Measurements from ENCODE around the gene MRGPRD.
A peak's percentile ranks its signal among the peaks of the same experiment; 100 is the strongest.

Gene MRGPRD, protein sequence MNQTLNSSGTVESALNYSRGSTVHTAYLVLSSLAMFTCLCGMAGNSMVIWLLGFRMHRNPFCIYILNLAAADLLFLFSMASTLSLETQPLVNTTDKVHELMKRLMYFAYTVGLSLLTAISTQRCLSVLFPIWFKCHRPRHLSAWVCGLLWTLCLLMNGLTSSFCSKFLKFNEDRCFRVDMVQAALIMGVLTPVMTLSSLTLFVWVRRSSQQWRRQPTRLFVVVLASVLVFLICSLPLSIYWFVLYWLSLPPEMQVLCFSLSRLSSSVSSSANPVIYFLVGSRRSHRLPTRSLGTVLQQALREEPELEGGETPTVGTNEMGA

DNA sequence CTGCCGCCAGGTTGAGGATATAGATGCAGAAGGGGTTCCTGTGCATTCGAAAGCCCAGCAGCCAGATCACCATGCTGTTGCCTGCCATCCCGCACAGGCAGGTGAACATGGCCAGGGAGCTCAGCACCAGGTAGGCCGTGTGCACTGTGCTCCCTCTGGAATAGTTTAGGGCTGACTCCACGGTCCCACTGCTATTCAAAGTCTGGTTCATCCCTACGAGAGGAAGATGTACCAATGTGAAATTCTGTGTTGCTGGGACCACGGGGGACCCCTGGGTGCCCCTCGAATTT, at the start of gene MRGPRD:
Gene MRGPRD (minus strand): TSS at position 211 of the 290 bp plus-strand sequence. CDS start 0 bp downstream, at position 211.
- no peak for DNase-seq

DNA sequence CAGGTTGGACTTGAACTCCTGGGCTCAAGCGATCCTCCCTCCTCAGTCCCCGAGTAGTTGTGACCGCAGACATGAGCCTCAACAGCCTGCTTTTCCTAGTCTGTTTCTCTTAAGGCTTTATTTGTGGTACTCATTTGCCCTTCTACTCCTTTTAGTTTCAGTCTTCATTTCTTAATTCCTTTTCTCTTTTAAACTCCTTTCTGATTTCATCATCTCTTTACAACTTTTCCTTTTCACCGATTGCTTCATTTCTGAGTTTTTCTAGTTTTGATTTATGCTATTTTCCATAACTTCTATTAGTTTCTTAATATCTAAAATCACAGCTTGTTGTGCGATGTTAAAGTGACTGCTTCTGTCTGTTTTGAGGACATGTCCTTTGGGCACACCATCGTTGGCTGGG, 49.5 kb upstream of the MRGPRD start:
- no peak for DNase-seq

DNA sequence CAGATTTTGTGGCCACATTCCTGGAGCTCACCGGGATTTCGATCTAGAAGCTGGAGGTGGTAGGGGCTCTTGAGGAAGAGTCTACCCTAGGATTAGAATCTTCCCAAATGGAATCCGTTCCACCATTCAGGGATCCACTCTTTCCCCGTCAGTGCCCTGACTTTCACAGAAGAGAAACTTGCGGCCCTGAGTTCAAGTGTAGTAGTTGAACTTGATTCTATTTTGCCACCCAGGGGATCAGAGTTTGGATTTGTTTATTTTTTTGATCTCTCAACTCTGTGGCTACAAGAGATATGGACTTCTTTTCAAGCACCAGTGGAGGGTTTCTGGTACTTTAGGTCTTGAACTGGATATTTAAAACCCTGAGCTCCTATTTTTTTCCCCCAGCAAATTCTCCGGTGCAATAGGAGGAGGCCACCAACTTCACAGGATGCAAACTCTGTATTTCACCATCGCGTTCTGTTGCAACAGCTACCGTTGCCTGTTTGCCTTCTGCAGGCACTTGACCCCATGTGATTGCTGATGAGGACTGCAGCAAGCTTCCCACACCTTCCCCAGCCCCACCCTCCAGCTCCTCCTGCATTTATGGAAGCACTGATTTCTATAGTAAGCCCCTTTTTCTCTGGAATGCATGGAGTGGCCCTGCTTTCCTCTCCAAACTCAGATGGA, 47.1 kb upstream of the MRGPRD start:
- no peak for DNase-seq

DNA sequence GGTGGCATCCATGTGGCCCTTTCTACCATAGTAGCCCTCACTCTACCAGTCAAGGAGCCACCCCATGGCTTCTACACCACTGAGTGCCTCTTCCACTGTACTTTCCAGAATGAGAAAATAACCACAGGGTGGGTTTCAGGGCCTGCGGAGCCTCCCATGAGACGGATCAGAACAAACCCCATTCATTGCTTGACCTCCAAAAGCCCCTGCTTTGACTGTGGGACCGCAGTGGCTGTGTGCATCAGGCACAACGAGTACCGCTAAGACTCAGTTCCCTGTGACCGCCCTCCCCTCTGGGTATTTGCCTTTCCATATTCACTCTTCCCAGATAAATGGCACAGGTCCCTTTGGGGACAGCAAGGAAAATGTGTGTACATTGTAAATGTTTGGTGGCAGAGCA, 43.7 kb upstream of the MRGPRD start:
- no peak for DNase-seq

DNA sequence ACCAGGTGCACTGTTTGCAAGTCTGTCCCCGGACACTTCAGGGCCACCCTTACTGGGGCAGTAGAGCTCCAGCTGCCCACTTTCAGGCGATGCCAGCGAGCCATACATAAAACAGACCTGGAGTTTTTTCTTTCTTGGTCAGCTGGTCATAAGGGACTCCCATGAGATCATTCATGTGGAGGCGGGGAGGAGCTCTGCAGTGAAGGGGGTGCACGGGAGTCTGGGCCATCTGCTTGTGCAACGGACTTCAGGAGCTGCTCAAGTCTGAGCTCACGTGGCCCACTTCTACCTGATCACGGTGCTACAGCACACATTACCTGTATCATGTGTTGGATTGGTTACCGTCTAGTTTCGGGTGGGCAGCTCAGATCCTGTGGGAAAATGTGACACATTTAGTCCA, 41.5 kb upstream of the MRGPRD start:
- no peak for DNase-seq

DNA sequence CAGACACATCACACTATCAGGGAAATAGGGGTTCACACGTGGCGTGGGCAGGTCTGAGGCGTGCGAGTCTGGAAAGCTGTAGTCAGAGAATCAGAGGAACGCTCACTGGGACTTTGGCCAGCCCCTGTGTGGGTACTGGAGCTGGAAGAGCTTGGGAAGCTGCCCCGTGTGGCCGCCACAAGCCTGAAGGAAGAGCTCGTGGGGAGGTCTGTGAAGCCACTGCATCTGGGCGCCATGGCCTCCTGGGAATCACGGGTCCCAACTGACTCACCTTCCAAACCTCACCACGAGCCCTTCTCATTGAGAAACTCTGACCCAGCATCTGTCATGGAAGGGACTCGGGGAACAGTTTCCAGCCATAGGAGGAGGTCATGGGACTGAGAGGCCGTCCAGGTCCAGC, 38.1 kb upstream of the MRGPRD start:
- DNase-seq = no peak

DNA sequence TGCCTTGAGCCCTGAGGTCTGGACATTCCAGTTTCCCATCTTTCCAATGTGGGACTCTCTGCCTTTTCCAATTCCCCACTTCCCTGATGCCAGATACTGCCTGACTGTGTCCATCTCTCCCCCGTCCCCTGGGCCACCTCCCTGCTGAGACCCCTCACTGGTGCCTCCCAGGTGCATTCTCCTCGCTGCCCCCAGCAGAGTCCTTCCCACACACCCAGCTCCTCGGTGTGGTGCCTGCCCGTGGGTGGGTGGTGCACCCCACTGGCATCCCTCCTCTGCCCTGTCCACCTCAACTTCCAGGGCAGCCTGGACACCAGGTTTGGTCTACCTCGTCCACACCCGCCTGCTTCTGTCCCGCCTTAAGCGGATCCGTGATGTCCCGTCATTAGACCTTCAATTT, 37.2 kb upstream of the MRGPRD start:
- DNase-seq = no peak

DNA sequence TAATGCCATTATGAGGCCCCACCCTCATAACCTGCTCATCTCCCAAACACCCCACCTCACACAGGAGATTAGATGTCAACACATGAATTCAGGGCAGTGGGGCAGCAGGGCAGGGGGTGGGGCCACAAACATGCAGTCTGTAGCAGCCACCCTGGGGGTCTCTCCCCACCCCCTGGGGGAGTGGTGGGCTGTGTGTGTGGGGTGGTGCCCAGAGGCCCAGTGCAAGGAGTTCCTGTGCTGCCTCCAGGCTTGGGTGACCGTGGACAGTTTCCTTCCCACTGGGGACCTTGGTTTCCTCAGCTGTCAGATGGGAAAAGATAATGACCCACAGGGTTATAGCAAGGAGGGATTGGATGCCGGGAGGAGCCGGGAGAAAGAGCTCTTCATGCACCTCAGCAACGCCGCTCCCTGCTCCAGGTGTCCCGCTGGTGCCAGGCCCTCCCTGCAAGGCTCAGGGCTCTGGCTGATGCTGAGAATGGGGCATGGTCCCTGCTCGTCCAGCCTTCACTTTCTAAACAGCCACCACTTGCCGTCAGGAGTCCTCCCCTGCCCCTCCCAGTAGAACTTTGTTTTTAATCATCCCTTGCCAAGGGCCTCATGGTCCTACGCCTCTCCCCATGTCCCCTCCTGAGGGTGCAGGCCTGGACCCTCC, 34.2 kb upstream of the MRGPRD start:
- no peak for DNase-seq

DNA sequence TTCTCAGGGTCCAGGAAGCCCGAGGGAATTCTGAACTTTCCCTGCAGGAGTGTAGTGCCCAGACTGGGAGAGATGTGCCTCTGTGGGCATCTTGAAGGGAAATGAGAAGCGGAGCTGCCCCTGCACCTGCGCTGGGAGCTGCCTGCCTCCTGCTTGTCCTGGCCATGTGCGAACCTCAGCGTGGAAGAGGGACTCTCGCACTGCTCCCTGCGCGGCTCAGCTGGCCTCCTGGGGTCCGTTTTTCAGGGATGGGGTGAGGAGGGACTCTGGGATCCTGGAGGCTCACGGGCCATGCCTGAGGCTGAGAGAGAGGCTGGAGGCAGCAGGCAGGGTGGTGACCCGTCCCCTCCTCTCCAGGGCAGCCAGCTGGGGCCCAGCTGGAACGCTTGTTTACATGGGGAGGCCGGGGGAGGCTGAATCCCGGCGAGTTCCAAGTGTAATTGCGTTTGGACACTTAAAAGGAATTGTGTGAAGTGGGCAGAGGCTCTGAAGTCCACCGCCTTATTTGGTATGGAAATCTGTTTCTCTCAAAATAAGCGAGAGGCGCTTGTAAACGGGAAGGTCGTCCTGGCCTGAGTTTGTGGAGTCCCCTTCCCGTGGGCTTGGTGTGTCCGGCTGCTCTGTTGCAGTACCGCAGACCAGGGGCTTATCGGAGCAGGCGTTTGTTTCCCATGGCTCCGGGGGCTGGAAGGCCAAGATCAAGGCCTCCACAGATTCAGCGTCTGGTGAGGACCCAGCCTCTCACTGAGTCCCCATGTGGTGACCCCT, 33.5 kb upstream of the MRGPRD start:
- no peak for DNase-seq

DNA sequence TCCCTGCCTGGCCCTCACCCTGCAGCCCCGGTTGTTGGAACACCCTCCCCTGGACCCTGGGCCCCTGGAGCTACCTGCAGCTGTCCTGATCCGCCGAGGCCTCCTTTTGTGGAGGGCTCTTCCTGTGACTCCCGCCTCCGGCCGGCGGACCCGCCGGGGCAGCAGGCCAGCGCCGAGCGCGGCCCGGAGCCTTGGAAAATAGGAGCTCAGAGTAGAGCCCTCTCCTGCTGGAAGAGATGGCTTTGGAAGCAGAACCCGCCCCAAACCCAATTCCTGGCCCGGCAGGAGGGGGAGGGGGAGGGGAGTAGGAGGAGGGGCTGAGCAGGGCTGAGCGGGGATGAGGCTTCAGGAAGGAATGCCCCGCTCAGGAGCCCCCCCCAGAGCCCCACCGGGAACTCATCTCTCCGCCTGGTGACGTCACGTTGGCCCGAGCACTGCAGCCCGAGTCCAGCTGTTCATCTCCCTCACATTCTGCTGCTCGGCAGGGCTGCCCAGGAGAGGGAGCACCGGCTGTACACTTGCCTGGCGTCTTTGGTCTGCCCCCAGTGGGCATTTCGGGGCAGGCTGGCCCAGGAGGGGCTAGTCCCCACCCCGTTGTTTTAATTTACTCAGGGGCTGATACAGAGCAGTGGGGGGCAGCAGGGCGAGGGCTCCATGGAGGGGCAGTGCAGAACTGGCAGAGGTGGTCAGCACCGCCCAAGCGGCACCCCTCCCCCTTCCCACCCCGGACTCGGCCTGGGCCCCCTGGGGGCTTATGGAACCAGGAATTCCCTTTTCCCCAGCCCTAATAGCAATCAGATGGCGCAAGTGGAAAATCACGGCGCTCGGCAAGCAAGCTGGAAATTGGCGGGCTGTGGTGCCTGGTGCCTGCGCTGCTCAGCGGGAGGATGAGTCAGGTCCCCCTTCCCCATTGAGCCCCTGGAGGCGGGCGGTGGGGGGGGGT, 32.5 kb upstream of the MRGPRD start, which contains the start of gene MRGPRF:
Gene MRGPRF (minus strand): TSS at position 238 of the 943 bp plus-strand sequence. CDS start 3,345 bp downstream, outside the sequence.
- DNase-seq = peak in 1 of 2 donors; percentile 15

DNA sequence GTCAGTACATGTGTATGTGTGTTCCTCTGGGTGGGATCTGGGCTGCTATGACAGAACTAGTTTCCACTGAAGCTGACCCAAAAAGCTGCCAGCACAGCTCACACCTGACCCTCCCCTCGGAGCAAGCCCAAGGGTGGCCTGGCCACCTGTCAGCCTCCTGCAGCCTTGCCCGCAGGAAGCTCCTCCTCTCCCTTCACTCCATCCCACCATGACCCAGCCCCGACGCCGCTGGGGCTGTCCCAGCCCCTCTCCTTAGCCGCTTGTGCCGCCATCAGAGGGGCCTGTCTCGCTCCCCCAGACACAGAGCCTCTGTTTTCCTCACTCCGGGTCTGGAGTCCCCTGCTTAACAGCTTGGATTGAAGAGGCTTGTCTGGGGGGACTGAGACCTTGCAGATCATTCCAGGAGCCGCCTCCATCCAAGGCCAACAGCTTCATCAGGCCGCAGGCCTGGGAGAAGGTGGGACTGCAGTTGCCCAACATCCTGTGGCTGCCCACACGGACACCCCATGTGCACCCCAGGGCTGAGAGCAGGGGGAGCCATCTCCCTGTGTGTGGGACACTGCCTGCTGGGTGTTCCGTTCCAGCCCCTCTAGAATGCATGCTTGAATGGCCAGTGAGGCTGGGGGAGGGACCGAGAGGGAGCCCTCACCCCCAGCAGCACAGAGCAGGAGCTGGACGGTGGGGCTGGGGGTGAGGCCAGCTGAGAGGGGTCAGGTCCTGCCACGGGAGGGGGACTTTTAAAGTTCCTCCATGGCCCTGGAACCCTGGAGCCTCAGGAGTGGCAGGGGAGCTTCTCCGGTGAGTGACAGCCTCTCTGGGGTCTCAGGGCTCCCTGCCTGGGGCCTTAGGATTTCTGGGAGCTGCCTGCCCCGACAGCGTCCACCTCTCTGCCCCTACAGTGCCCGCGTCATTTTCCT, 31.6 kb upstream of the MRGPRD start:
- DNase-seq = no peak

DNA sequence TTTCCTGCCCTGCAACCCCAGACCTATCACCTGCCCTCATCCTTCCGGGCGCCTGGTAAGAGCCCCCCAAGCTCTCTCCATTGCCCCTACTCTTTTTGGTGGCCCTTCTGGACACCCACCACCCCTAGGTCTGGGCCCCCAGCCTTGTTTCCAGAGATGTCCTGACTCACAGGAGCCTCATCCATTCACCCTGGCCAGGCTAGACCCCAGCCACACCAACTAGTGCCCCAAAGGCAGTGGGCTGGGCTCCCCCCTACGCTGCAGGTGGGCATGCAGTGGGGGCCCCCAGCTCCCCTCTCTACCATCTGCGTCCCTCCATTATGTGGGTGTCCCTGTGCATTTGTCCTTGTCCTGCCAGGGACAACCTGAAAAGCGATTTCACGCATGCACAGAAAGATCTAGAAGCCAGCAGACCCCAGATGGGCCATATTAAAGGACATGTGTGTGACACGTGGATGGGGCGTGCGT, 30.9 kb upstream of the MRGPRD start:
- no peak for DNase-seq

DNA sequence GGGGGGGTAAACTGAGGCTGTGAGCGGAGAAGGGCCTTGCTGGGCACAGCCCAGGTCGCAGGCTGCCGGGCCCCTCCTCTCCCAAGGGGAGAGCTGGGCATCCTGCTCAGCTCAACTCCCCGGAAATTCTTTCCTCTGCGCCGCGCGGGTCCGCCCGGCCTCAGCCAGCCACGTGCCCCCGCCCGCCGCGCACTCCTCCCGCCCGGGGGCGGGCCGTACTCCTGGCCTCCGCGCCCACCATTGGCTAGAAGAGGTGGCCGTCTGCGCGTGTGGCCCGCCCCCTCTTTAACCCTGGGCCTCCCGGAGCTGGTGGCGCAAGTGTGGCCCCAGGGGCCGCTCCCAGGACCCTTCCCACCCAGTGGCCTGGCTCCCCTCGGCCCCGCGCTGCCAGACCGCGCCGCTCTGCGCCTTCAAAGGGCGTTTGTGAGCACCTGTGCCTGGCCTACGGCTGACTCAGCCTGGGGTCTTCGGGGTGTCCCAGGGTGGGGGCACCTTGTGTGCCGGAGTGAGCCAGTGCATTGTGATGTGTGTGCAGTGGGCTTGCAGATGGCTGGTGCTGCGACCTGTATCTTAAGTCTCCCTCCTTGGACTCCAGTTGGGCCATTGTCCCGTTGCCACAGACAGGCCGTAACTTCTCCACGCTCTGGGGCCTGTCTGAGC, 30.3 kb upstream of the MRGPRD start:
- DNase-seq = peak; percentile 36 to 68

DNA sequence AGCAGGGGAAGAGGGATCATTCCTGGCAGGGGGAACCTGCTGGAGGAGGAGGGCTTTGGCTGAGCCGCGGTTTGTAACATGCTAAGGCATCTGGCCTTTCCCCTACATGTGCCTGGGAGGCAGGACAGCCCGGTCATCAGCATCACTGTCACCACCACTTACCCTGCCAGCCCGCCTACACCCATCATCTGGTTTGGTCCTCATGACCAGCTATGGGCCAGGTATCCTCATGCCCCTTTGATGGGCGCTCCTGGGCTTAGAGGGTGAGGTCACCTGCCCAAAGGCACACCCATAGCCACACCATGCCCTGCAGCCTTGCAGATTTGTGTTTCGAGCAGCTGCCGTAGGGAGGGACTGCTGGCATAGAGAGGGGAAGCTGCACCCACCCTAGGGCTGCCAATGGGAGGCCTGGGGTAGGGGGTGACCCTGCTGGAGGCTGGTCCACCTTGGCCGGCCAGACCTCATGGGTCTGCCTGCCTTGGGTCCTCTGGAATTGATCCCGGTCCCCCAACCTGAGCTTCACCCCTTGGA, 29.6 kb upstream of the MRGPRD start:
- no peak for DNase-seq

DNA sequence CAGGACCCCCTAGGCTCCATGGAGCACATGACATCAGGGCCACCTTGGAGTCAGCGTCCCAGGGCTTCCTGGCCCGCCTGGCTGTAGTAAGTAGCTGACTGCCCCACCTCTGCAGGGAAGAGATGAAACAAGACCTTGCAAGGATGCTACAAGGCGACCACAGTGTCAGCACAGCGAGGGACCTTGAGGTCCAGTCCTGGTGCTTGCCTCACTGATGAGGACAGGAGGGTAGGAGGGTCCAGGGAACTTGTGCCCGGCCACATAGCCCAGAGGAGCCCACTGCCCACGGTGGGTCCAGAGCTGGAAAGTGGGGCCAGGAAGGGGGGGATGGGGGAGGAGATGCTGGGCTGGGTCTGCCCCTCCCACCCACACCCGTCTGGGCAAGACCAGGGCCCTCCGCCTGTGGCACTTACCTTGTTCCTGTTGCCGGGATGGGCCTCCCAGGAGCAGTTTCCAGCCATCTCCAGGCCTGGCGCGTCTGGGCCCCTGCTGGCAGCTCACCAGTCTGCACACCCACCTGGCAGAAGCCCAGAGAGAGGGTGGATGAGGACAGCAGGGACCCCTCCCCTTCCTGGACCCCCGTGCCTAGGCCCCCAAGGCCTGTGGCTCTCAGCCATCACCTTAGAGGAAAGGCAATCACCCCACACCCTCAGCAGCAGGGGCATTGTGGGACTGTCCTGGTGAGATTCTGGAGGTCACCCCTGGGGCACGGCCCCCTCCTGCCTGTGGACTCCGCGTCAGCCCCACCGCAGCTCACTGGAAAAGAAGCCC, 28.8 kb upstream of the MRGPRD start:
- DNase-seq = no peak

DNA sequence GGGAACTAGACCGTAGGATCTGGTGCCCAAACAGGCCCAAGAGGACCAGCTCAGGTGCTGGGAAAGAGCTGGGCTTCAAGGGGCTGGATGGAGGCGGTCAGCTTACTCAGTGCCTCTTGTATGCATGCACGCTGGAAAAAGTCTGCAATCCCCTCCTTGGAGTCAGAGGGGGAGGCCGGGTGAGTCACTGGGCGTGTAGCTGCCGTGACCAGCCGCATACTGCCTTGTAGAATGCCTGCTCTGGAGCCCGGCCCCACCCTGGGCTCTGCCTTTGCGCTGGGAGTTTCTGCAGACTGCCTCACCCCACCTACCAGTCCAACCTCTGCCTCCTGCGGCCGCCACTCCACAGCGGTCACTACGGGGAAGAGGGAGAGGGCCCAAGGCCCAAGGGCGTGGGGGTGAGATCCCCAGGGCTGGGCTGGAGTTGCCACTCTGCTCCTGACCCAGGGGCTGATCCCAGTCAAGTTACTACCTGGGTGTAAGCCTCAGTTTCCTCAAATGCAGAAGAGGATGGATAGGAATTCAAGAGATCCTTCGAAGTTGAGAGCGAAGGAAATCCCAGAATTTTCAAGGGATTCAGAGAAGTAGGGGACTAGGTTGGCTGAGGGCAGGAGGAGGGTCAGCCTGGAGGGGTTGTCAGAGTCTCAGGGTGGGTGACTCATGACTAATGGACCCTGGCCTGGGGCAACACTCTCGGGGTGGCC, 28.1 kb upstream of the MRGPRD start:
- no peak for DNase-seq

DNA sequence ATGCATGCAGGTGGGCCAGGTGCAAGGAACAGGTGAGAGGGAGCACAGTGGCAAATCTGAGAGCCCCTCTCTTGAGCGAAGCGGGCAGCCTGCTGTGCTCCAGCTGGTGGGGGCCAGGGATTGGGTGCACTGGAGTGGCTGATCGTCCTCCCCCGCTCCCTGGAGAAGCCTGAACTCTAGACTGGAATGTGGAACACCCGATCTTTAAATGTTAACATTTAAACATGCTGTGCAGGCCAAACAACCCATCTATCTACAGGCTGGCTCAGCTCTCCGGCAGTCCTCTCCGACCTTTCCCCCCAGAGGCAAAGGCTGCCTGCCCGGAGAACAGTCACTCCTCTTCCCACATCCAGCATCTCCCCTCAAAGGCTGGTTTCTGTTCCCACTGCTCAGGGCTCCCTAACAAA, 27.2 kb upstream of the MRGPRD start:
- no peak for DNase-seq

DNA sequence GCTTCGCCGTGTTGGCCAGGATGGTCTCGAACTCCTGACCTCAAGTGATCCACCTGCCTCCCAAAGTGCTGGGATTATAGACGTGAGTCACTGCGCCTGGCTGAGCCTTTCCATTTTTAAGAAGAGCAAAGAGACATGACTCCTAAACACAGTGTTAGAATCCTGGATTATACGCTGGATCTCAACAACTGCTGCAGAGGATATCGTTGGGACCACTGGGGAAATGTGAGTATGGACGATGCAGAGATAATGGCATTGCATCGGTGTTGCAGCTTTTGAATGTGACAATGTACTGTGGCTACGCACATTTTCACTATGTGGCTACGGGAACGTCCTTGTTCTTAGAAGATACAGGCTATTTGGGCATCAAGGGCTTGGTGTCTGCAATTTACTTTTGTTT, 26.0 kb upstream of the MRGPRD start:
- no peak for DNase-seq
